ENCODE measurements around the gene EIF4A2.

DNA sequence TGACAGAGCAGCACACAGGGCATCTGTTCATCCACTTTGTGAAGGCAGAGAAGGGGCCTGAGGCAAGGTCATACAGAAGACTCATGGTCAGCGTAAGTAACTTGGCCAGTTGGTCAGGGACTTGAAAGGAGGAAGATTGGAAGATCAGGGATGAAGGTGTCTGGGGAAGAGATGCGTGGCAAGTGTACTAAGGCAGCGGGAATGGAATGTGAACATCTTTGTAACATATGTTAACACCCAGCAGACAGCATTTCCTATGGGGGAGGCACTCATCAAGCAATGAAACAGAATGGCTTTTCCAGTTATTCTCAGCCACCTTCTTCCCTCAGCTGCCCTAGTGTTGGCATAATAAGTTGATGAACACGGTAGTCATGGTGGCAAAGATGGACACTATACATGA, 30.7 kb downstream of the EIF4A2 start:
- TF ChIP-seq, protein P1, sequence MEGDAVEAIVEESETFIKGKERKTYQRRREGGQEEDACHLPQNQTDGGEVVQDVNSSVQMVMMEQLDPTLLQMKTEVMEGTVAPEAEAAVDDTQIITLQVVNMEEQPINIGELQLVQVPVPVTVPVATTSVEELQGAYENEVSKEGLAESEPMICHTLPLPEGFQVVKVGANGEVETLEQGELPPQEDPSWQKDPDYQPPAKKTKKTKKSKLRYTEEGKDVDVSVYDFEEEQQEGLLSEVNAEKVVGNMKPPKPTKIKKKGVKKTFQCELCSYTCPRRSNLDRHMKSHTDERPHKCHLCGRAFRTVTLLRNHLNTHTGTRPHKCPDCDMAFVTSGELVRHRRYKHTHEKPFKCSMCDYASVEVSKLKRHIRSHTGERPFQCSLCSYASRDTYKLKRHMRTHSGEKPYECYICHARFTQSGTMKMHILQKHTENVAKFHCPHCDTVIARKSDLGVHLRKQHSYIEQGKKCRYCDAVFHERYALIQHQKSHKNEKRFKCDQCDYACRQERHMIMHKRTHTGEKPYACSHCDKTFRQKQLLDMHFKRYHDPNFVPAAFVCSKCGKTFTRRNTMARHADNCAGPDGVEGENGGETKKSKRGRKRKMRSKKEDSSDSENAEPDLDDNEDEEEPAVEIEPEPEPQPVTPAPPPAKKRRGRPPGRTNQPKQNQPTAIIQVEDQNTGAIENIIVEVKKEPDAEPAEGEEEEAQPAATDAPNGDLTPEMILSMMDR (conservative IDR thresholded peaks at IDR 0.05; ENCODE audit: low read depth, low read length) = no peak
- TF ChIP-seq EZH2 (IDR thresholded peaks at IDR 0.05; ENCODE audit: borderline replicate concordance, low read depth, low read length, poor library complexity, severe bottlenecking) = no peak
